ENCODE measurements around the gene VDR.

The VDR gene

GRCh38 chr12:47904713-47905709, at the start of gene VDR:
Gene VDR (minus strand): TSS chr12:47904994. CDS start chr12:47879113, 25,881 bp downstream.
- H3K27ac ChIP-seq: peak within 1 kb of the TSS; percentile 74
- no peak for TF ChIP-seq ZFX (IDR thresholded peaks at IDR 0.05)
- TF ChIP-seq, protein P1, sequence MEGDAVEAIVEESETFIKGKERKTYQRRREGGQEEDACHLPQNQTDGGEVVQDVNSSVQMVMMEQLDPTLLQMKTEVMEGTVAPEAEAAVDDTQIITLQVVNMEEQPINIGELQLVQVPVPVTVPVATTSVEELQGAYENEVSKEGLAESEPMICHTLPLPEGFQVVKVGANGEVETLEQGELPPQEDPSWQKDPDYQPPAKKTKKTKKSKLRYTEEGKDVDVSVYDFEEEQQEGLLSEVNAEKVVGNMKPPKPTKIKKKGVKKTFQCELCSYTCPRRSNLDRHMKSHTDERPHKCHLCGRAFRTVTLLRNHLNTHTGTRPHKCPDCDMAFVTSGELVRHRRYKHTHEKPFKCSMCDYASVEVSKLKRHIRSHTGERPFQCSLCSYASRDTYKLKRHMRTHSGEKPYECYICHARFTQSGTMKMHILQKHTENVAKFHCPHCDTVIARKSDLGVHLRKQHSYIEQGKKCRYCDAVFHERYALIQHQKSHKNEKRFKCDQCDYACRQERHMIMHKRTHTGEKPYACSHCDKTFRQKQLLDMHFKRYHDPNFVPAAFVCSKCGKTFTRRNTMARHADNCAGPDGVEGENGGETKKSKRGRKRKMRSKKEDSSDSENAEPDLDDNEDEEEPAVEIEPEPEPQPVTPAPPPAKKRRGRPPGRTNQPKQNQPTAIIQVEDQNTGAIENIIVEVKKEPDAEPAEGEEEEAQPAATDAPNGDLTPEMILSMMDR (conservative IDR thresholded peaks at IDR 0.05): peak; percentile 79

DNA sequence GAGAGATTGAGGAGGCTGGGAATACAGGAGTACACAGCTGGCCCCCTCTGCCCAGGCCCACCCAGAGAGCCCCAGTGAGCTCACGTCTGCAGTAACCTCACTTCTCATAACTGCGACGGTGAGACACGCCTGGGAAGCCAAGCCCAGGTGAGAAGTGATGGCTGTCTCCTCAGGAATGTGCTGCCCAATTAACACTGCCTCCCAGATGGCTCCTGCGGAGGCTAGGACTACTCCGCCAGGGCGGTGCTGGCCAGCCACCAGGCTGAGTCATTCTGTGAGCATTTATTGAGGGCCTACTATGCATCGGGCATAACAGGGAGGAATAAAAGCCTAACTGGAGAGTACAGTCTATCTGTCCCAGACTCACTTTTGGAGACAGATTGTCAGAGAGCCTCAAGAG, 49.3 kb upstream of the VDR start:
- no peak overlapping the region for H3K27ac ChIP-seq
- no peak for TF ChIP-seq ZFX (IDR thresholded peaks at IDR 0.05)
- TF ChIP-seq, protein P1 (conservative IDR thresholded peaks at IDR 0.05): no peak

DNA sequence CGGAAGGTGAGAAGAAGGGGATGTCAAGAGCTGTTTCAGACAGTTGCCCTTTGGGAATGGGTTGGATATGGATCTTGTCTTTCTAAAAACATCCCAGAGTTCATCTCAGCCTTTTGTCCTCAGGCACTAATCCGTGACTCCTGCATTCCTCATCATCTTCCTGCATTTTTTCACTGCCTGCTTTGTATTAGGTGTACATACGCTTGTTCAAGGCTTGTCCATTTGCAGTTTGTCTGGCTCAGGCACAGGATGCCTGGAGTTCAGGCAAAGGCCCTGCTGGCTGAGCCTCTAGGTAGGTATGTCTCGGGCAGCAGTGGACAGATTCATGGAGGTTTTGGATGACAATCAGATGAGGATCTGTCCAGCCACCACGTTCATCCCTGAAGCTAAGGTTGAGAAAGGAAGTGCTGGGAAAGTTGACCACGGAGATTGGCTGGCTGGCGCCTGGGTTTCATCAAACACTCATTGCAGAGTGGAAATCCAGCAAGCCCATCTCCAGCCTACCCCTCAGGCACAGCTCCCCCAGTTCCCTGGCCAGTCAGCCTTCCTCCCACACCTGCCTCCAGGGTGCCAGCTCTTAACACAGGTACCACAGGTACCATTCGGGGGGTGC, 46.2 kb upstream of the VDR start:
- H3K27ac ChIP-seq: no peak overlapping the region
- TF ChIP-seq, protein P1 (conservative IDR thresholded peaks at IDR 0.05): no peak
- no peak for TF ChIP-seq ZFX (IDR thresholded peaks at IDR 0.05)

DNA sequence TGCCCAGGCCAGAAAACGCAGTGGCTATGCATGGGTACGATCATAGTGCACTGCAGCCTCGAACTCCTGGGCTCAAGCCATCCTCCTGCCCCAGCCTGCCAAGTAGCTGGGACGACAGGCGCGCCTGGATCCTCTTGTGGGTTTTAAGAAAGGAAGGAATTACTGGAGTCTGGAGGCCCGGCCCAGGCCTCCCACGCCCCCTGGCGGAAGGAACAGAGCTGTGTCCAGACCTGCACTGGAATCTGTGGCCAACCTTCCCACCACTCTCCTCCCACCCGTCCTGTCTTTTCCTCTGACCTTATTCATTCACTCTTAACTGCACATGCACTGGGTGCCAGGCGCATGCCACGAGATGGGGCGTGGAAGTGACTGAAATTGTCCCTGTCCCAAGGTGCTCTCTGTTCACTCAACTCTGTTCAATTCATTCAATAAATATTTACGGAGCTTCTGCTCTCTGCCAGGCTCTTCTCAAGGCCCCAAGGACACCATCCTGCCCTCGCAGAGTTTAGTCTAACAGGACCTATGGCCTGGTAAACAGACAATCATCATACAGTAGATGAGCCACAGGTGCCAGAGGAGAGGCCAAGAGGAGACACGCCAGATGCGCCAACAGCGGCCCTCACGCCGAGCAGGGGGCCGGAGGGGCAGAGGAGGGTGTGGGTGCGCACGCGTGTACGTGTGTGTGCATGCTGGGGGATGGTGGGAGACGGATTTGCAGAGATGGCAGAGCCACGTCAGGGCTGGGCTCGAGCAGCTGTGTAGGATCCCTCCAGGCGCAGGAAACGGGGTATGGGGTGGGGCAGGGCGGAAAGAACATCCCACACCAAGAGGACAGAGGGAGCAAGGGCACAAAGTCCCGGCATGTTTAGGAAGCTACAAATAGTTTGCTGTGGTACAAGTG, 44.9 kb upstream of the VDR start:
- TF ChIP-seq ZFX (IDR thresholded peaks at IDR 0.05): no peak
- TF ChIP-seq, protein P1 (conservative IDR thresholded peaks at IDR 0.05): peak; percentile 98
- peak overlapping the region; percentile 18; the same call in 1 of the 2 replicates for H3K27ac ChIP-seq

- peak overlapping the region; percentile 55; the same call in 1 of the 2 replicates for H3K27ac ChIP-seq
- TF ChIP-seq ZFX (IDR thresholded peaks at IDR 0.05): no peak
- TF ChIP-seq, protein P1 (conservative IDR thresholded peaks at IDR 0.05): no peak
These were observed 42.5 kb upstream of the VDR start for GRCh38 chr12:47947341-47947740.

DNA sequence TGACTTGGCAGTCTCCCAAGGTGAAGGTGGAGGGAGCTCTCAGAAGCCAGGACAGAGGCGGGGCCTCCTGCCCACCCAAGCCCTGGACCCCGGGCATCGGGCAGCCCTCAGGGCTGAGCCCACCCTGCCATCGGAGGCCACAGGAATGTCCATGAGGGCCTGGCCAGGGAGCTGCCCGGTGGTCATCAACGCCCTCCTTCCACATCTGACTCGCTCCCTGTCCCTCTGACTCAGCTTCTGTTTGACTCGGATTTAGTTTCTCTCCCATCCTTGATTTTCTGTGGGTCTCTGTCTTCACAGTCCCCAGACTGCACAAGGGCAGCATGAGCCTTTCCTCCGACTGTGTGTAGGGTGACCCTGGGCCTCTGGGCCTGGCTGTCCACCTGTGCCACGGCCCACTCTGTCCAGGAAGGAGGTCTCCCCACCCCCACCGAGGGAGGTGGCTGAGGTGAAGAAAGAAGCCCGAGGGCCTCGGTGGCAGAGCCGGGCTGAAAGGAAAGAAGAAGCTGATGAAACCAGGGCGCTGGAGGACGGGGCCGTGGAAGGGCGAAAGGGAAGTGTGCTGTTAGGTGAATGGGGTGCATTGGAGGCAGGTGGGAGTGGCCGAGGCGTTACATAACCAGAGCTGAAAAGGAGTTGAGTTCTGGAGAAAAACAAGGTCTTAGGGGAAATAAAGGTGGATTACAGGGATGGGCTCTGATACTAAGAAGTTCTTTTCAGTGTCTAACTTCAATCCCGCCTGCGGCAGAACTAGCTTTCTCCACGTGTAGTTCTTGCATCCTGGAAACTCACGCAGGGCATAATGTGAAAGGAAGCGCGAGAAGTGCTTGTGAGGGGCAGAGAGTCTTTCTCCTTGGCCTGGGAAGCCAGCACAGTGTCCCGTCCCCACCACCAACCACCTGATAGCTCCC, 41.9 kb upstream of the VDR start:
- H3K27ac ChIP-seq: peak overlapping the region; percentile 55
- TF ChIP-seq, protein P1 (conservative IDR thresholded peaks at IDR 0.05): no peak
- no peak for TF ChIP-seq ZFX (IDR thresholded peaks at IDR 0.05)

Measured in C4-2B (cell line).